Measurements from ENCODE around the gene MC2R.

Gene MC2R

GRCh38 chr18:13915391-13915790 is at the start of gene MC2R:
MC2R (minus strand) TSS chr18:13915536; CDS start chr18:13885518, 30,018 bp downstream.
- DNase-seq (ENCODE audit: low spot score): no peak

GRCh38 chr18:13945811-13946210 is 30.5 kb upstream of the MC2R start:
- DNase-seq (ENCODE audit: low spot score): no peak

DNA sequence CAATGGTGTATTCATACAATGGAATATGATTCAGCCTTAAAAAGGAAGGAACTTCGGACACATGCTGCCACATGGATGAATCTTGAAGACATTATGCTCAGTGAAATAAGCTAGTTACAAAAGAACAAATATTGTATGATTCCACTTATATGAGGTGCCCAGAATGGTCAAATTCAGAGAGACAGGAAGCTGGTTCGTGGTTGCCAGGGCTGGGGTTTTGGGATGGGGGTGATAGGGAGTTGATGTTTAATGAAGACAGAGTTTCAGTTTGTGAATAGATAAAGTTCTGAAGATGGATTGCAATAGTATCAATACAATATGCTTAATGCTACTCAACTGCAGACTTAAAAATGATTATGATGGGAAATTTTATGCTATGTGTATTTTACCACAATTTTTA is 28.0 kb upstream of the MC2R start:
- no peak for DNase-seq (ENCODE audit: low spot score)

DNA sequence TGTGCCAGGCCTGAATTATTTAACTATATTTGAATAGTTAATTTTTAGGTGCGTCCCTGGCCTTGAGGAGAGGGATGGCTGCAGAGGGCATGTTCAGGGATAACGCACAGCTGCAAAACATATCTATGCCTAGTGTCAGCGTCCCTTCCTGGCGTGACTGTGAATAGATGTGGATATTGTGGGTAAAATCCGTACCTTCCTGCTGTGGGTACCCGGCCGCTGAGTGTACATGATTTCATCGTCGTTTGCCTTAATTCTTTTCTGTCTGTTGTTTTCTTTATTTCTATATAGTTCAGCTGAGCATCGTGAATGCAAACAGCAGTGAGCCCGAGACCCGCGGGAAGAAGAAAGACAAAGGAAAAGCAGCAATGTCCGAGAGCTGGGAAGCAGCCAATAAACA is 25.0 kb upstream of the MC2R start:
- no peak for DNase-seq (ENCODE audit: low spot score)

DNA sequence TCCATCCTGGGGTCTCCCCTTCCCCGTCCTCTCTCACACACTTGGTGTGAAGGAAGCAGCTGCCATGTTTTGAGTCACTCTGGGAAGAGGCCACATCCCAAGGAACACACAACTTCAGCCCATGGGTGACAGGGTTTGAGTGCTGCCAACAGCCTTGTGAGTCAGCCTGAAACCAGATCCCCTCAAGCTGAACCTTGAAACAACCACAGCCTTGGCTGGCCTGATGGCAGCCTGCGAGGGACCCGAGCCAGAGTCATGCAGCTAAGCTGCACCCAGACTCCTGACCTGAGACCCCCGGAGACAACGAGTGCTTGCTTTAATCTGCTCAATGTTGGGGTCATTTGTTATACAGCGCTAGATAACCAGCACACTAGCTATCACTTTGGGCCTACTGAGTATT is 19.3 kb upstream of the MC2R start:
- no peak for DNase-seq (ENCODE audit: low spot score)

DNA sequence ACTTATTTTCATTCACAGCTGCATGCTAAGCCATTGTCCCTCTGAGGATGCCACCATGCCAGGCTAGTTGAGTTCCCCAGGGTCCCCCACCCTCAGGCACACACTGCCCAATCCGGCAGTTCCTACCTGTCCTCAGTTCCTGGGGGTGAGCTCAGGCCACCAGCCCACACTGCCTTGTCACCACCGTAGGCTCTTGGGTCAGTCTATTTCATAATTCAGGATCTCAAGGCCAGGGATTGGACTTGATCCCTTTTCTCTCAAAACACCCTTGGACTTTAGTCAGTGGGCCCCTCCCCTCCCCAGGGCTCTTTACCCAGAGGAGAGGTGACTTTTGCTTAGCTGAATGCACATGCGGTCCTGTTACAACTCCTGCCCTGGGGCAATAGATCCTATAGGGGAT is 18.7 kb upstream of the MC2R start:
- DNase-seq (ENCODE audit: low spot score): no peak

GRCh38 chr18:13932285-13933025 is 17.1 kb upstream of the MC2R start:
- DNase-seq (ENCODE audit: low spot score): no peak

DNA sequence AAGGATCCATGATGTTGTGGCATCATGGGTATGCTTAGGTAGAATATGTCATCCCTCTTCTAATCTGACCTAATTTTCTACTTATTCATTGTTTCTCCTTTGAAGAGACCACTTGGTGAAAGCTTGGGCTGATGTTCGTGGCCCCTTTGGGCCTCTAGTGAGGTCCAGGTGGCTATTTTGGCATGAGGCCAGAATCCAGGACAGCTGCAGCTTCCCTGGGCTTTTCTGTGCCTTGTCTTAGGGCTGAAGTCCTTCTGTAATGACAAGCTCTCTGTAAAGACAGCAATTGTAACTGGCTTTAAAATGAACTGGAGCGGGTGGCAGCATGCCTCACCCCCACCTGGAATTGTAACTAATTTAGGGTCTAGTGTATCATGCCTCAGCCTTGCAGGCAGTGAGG is 15.6 kb upstream of the MC2R start:
- DNase-seq (ENCODE audit: low spot score): no peak

GRCh38 chr18:13923221-13923620 is 7.9 kb upstream of the MC2R start:
- no peak for DNase-seq (ENCODE audit: low spot score)

DNA sequence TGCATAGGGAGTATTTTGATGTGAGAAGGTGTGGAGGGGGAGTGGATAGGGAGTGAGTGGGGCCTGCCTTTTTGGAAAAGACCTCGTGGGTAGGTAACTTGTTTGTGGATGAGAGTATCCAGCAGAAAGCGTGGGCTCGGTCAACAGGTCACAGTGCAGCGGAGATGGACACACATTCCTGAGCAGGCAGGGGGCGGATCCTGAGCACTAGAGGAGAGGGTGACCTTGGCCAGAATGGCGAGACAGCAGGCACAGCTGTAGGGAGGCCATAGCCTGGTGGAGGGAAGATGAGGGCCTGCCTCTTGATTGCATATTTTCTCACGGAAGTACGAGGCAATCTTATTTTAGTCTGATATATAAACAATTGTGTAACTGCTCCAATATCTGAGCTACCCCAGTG is 3.6 kb upstream of the MC2R start:
- no peak for DNase-seq (ENCODE audit: low spot score)

DNA sequence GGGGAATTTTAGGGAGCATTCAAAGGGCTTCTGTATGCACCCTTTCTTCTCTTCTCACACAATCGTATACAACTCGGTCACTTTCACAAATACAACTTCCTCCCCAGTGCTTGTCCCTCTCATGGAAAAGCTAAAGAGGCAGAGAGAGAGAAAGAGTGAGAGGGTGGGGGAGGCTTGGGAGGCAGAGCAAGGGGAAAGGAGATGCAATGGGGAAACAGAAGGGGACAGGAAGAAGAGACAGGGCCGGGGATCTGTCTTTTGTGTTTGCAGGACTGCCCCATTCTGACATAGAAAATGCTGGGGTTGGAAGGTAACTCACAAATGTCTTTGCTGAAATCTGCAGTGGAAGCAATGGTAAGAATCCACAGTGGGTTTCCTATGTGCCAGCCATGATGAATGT is 2.1 kb upstream of the MC2R start:
- DNase-seq (ENCODE audit: low spot score): no peak

GRCh38 chr18:13916559-13916958 is 1.2 kb upstream of the MC2R start:
- no peak for DNase-seq (ENCODE audit: low spot score)

- DNase-seq (ENCODE audit: low spot score): no peak
Observed at GRCh38 chr18:13915995-13916431, 677 bp upstream of the MC2R start.

DNA sequence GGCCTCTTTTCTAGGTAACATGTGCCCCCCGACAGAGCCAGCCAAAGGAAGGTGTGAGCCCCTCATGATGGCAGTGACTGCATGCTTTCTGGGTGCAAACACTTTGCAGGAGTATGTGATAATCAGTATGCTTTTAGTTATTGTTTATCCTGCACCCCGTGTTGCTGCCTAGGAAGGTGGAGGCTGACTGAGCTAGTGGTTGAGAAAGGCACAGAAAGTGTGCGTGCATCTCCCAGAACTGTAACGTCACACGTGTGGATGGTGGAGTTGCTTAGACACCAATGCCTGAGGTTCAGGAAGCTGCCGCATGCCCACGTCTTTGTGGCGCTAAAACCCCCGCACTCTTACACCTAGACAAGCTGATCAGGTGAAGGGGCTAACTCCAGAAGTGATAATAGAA is 580 bp downstream of the MC2R start:
- no peak for DNase-seq (ENCODE audit: low spot score)

DNA sequence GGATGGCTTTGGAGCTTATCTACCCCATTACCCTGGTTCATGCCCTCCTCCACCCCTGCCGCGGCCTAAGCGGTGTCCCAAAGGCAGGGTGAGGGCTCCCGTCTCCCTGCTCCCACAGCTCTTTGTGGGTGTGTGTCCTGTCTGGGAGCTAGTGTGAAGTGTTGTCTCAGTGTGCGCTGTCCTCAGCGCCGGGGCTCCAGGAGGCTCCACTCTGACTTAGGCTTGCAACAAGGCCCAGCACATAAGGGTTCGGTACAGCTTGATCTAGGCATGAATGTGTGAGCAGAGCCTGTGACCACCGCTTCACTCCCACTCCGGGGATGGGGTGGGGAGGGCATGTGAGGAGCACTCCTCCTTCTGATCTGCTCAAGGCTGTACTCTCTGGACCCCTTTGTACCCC is 1.2 kb downstream of the MC2R start:
- no peak for DNase-seq (ENCODE audit: low spot score)

- DNase-seq (ENCODE audit: low spot score): no peak
Observed at GRCh38 chr18:13913205-13913604, 2.1 kb downstream of the MC2R start.

GRCh38 chr18:13912601-13913000 is 2.7 kb downstream of the MC2R start:
- no peak for DNase-seq (ENCODE audit: low spot score)

GRCh38 chr18:13910986-13911385 is 4.3 kb downstream of the MC2R start:
- no peak for DNase-seq (ENCODE audit: low spot score)

DNA sequence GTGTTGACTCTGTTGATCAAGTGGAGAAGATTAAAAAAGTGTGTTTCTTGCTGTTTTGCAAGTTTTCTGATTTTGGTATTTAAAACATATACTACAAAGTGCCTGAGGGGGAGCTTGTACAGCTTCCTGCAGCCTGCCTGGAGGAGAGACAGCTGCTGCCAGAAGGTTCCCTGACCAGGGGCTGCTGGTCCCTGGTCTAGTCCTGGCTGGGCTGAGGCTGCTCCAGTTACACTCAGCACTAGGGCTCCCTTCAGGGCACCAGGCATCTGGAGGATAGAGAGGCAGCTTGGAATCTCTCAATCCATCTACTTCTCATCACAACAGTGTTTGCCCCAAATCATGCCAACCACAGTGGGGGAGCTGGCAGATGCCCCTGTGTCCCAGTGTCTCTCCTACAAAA is 4.8 kb downstream of the MC2R start:
- DNase-seq (ENCODE audit: low spot score): no peak

GRCh38 chr18:13909141-13909940 is 6.0 kb downstream of the MC2R start:
- no peak for DNase-seq (ENCODE audit: low spot score)

- no peak for DNase-seq (ENCODE audit: low spot score)
Observed at GRCh38 chr18:13900633-13901032, 14.7 kb downstream of the MC2R start.

GRCh38 chr18:13895505-13896033 is 19.8 kb downstream of the MC2R start:
- DNase-seq (ENCODE audit: low spot score): no peak

GRCh38 chr18:13894531-13894930 is 20.8 kb downstream of the MC2R start:
- no peak for DNase-seq (ENCODE audit: low spot score)
